CD14-positive monocyte (primary cell): ENCODE data around the gene TYK2. TPM values are rescaled to one million over a fixed set of nuclear protein-coding genes. Genes with fewer than 3 reads are reported as not detected.

Experiments
- DNase-seq, 3 donors: peaks; one replicate each; pipeline ENCODE4 v3.0.0-alpha.2; 2011 to 2022
- H2AFZ ChIP-seq: 2 replicates; pipeline ENCODE4 v1.6.0; 2012; ENCODE audit warnings: mild to moderate bottlenecking, low read depth, low read length, inconsistent platforms; ENCODE audit not compliant: insufficient read depth, poor library complexity, severe bottlenecking
- H3K27ac ChIP-seq, 2 donors: 1 replicate in 1 of 2; 2 replicates in 1 of 2; pipeline ENCODE4 v1.5.1; 2012 to 2013; ENCODE audit warnings: low read length in 2 of 2, control low read depth in 1 of 2, inconsistent platforms in 1 of 2, low read depth in 1 of 2, mild to moderate bottlenecking in 1 of 2
- H3K27me3 ChIP-seq, 2 donors: one replicate each; pipeline versions ENCODE4 v1.6.0 to v1.6.1; 2011 to 2013; ENCODE audit warnings: low read length in 2 of 2; ENCODE audit not compliant: control insufficient read depth in 2 of 2, insufficient read depth in 2 of 2
- H3K36me3 ChIP-seq, 2 donors: replicated peaks in 1 of 2; 1 replicate in 1 of 2; 2 replicates in 1 of 2; pipeline versions ENCODE4 v1.5.1 to v1.6.1; 2012 to 2013; ENCODE audit warnings: low read length in 2 of 2, control low read depth in 1 of 2, inconsistent platforms in 1 of 2, mild to moderate bottlenecking in 1 of 2; ENCODE audit not compliant: insufficient read depth in 2 of 2, control insufficient read depth in 1 of 2
- H3K4me1 ChIP-seq, 2 donors: 1 replicate in 1 of 2; 2 replicates in 1 of 2; pipeline versions ENCODE4 v1.5.1 to v1.6.1; 2012 to 2013; ENCODE audit warnings: low read length in 2 of 2, control low read depth in 1 of 2, inconsistent platforms in 1 of 2, mild to moderate bottlenecking in 1 of 2, moderate library complexity in 1 of 2; ENCODE audit not compliant: insufficient read depth in 2 of 2, control insufficient read depth in 1 of 2
- H3K4me2 ChIP-seq: replicated peaks from 2 replicates; pipeline ENCODE3; 2012; ENCODE audit warnings: low read length, moderate library complexity, mild to moderate bottlenecking; ENCODE audit not compliant: poor library complexity, severe bottlenecking; ENCODE audit errors: extremely low read depth
- H3K4me3 ChIP-seq, 3 experiments: fragments of 200-600 bp in 1 of 3; sonication (generic) in 1 of 3; replicated peaks in 1 of 3; 1 replicate in 2 of 3; 2 replicates in 1 of 3; pipeline ENCODE4 v1.5.1; 2011 to 2013; ENCODE audit warnings: low read length in 3 of 3, mild to moderate bottlenecking in 3 of 3, control low read depth in 2 of 3, low read depth in 2 of 3, inconsistent platforms in 1 of 3, moderate library complexity in 1 of 3
- H3K79me2 ChIP-seq: 2 replicates; pipeline ENCODE4 v1.6.0; 2012; ENCODE audit warnings: mild to moderate bottlenecking, control low read depth, inconsistent platforms, low read length, moderate library complexity; ENCODE audit not compliant: insufficient read depth
- H3K9ac ChIP-seq: 2 replicates; pipeline ENCODE4 v1.6.0; 2017; ENCODE audit warnings: low read length, mild to moderate bottlenecking; ENCODE audit not compliant: insufficient read depth, poor library complexity, severe bottlenecking
- H3K9me3 ChIP-seq, 2 donors: replicated peaks in 1 of 2; 1 replicate in 1 of 2; 2 replicates in 1 of 2; pipeline versions ENCODE4 v1.5.1 to v1.6.1; 2012 to 2013; ENCODE audit warnings: low read length in 2 of 2, control low read depth in 1 of 2; ENCODE audit not compliant: control insufficient read depth in 1 of 2, insufficient read depth in 1 of 2
- H4K20me1 ChIP-seq: 2 replicates; pipeline ENCODE4 v1.6.0; 2012; ENCODE audit warnings: mild to moderate bottlenecking, low read length, control low read depth, moderate library complexity; ENCODE audit not compliant: insufficient read depth
- H3K27ac Mint-ChIP-seq, 7 donors: one replicate each; pipeline ENCODE4 v1.8.0; 2020; ENCODE audit warnings: mild to moderate bottlenecking in 7 of 7, mixed read lengths in 7 of 7, moderate library complexity in 6 of 7, inconsistent platforms in 2 of 7
- H3K27me3 Mint-ChIP-seq, 3 donors: one replicate each; pipeline ENCODE4 v1.8.0; 2021 to 2022; ENCODE audit warnings: low read depth in 3 of 3, mild to moderate bottlenecking in 3 of 3, mixed read lengths in 3 of 3, moderate library complexity in 3 of 3, inconsistent platforms in 1 of 3
- H3K36me3 Mint-ChIP-seq, 2 donors: one replicate each; pipeline ENCODE4 v1.8.0; 2020; ENCODE audit warnings: mixed read lengths in 2 of 2, inconsistent platforms in 1 of 2, mild to moderate bottlenecking in 1 of 2
- H3K4me1 Mint-ChIP-seq: one replicate; pipeline ENCODE4 v1.8.0; 2020; ENCODE audit warnings: mild to moderate bottlenecking, mixed read lengths
- H3K4me3 Mint-ChIP-seq, 2 donors: one replicate each; pipeline ENCODE4 v1.8.0; 2020; ENCODE audit warnings: mild to moderate bottlenecking in 2 of 2, mixed read lengths in 2 of 2, moderate library complexity in 1 of 2
- H3K9me3 Mint-ChIP-seq, 7 donors: one replicate each; pipeline ENCODE4 v1.8.0; 2020 to 2022; ENCODE audit warnings: mixed read lengths in 7 of 7, mild to moderate bottlenecking in 6 of 7, moderate library complexity in 6 of 7, inconsistent platforms in 2 of 7
- WGBS: methylation state at CpG from one replicate; pipeline ENCODE4 v1.1.5; 2013; ENCODE audit warnings: missing lambda C conversion rate; ENCODE audit not compliant: insufficient coverage; 5-methylcytosine and 5-hydroxymethylcytosine counted together
- intact Hi-C, 2 donors: fragments of 100-400 bp; cut with micrococcal nuclease; formaldehyde crosslinking; loops; one replicate each; pipeline versions ENCODE4 v1.15.0 to v1.15.1; 2023
- polyA plus RNA-seq, 3 donors: library from polyadenylated mRNA; depleted of rRNA in 1 of 3; unstranded in 2 of 3; stranded (reverse) in 1 of 3; fragments of 300-500 nt in 2 of 3; fragments of >200 nt in 1 of 3; fragmentation: Illumina TruSeq in 2 of 3; gene quantifications; 1 replicate in 2 of 3; 2 replicates in 1 of 3; pipeline ENCODE4 v1.2.3, GENCODE V29; 2012 to 2021
- TF ChIP-seq, protein P1 (sequence below): fragments of 200-600 bp; IDR thresholded peaks from one replicate; pipeline ENCODE4 v1.8.0; 2022; ENCODE audit warnings: antibody characterized with exemption, mild to moderate bottlenecking

The TYK2 gene
- polyA plus RNA-seq, 3 donors = 82.9 to 441 (median 113) TPM

DNA sequence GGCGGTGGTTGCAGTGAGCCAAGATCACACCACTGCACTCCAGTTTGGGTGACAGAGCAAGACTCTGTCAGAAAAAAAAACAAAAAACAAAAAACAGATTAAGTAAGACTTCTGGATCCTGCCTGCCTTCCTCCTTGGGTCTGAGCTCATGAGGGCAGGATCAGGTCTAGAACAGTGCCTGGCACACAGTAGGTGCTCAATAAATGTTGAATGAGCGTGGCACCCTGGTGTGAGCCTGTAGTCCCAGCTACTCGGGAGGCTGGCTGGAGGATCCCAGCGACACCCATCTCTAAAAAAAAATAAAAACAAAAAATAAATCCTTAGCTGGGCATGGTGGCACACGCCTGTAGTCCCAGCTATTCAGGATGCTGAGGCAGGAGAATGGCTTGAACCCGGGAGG, 25.8 kb upstream of the TYK2 start:
- Histone ChIP-seq H3K9ac (no peak overlapping the region), H2AFZ (no peak overlapping the region), H3K4me1 (peaks cover 87 to 94% of the 10 kb centered on the region in 2 donors), H3K36me3 (no peaks in the 10 kb centered on the region), H4K20me1 (peaks cover 17% of the 10 kb centered on the region), H3K27ac (no peak overlapping the region), H3K79me2 (peaks cover 21% of the 10 kb centered on the region), H3K4me2 (no peak overlapping the region), H3K9me3 (no peaks in the 10 kb centered on the region), H3K4me3 (no peak overlapping the region), H3K27me3 (peaks cover 3 to 15% of the 10 kb centered on the region in 2 donors)
- no peak for DNase-seq
- H3K27ac Mint-ChIP-seq = peak overlapping the region in 6 of 7 donors; percentile 77 to 93 (median 91)
- H3K9me3 Mint-ChIP-seq = peaks cover 0 to 4% (median 0%) of the 10 kb centered on the region in 7 donors
- peaks cover 15 to 26% (median 17%) of the 10 kb centered on the region in 3 donors for H3K27me3 Mint-ChIP-seq
- 100% methylated on average over 2 of the region's 6 CpGs for WGBS
- peaks cover 4 to 8% of the 10 kb centered on the region in 2 donors for H3K36me3 Mint-ChIP-seq
- intact Hi-C loops = loop anchor here in 1 of 2 donors (10.0 kb wide), 1 partner anchor 159 kb away; the partner anchor contains the start of genes CDKN2D and KRI1
- H3K4me3 Mint-ChIP-seq = no peak overlapping the region
- TF ChIP-seq, protein P1, sequence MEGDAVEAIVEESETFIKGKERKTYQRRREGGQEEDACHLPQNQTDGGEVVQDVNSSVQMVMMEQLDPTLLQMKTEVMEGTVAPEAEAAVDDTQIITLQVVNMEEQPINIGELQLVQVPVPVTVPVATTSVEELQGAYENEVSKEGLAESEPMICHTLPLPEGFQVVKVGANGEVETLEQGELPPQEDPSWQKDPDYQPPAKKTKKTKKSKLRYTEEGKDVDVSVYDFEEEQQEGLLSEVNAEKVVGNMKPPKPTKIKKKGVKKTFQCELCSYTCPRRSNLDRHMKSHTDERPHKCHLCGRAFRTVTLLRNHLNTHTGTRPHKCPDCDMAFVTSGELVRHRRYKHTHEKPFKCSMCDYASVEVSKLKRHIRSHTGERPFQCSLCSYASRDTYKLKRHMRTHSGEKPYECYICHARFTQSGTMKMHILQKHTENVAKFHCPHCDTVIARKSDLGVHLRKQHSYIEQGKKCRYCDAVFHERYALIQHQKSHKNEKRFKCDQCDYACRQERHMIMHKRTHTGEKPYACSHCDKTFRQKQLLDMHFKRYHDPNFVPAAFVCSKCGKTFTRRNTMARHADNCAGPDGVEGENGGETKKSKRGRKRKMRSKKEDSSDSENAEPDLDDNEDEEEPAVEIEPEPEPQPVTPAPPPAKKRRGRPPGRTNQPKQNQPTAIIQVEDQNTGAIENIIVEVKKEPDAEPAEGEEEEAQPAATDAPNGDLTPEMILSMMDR = no peak
- peaks cover 81% of the 10 kb centered on the region for H3K4me1 Mint-ChIP-seq

DNA sequence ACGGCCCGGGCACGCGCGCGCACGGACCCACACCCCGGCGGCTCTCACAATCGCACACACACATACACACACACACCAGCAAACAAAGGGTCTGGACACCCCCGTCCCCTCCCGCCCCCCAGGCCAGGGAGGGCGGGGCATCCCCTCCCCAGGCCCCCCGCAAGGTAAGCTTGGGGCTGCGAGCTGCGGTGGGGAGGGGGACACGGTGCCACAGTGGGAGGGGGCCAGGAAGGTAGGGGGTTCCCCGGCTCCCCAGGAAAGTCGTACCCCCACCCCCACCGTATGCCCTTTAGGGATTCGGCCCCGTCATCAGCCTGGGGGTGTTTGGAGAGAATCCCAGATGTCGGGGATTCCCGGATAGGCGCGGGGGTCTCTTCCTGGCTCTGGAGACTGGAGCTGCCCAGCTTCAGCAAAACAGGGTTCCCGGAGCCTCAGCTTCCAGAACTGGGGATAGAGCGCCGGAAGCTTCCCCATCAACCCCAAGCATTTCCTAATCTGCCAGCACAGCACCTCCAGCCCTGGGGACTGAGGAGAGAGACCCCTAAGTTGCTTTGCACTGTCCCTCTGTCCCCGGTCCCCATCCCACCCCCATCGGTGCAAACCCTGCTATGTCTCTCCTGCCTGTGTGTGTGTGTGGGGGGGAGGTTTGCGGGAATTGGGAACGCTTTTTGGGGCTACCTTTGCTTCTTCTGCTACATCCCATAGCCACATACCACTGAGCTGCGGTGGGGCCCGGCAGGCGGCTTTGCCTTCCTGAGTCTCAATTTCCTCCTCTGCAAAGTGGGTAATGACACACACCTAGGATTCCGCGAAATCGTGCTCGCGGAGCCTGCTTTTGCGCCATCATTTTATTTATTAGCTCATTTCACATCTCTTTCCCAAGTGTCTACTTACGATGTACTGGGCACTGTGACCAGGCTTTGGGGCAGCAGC, 24.8 kb upstream of the TYK2 start:
- Mint-ChIP-seq H3K27ac (peak overlapping the region in 6 of 7 donors; percentile 91 to 99 (median 98)), H3K4me3 (peak overlapping the region; percentile 94 to 95), H3K36me3 (peaks cover 7 to 8% of the 10 kb centered on the region in 2 donors), H3K4me1 (peaks cover 84% of the 10 kb centered on the region), H3K9me3 (peaks cover 0 to 4% (median 0%) of the 10 kb centered on the region in 7 donors), H3K27me3 (peaks cover 15 to 26% (median 17%) of the 10 kb centered on the region in 3 donors)
- peak overlapping the region; percentile 96 for H3K4me2 ChIP-seq
- H3K79me2 ChIP-seq = peaks cover 31% of the 10 kb centered on the region
- no peak overlapping the region for H2AFZ ChIP-seq
- intact Hi-C loops = loop anchor here (1.0 to 10.0 kb wide), 4 partner anchors 16 to 160 kb away; partner anchors contain the start of genes PDE4A (in 2 of the 2), CDKN2D (in 1 of the 2) and KRI1 (in 1 of the 2)
- no peak overlapping the region for H3K9ac ChIP-seq
- peaks cover 0 to under 1% of the 10 kb centered on the region in 2 donors for H3K36me3 ChIP-seq
- peaks cover 89 to 96% of the 10 kb centered on the region in 2 donors for H3K4me1 ChIP-seq
- H3K9me3 ChIP-seq = no peaks in the 10 kb centered on the region
- H3K27me3 ChIP-seq = peaks cover 3 to 15% of the 10 kb centered on the region in 2 donors
- DNase-seq = peak; percentile 60 to 79 (median 72)
- H3K4me3 ChIP-seq = peak overlapping the region in 1 of 3 experiments; percentile 98
- under 1% methylated on average over 24 of the region's 43 CpGs for WGBS
- TF ChIP-seq, protein P1 = no peak
- H3K27ac ChIP-seq = peak overlapping the region in 1 of 2 donors; percentile 23
- H4K20me1 ChIP-seq = peaks cover 28% of the 10 kb centered on the region
